Upper lobe of left lung (tissue), 6 donors: ENCODE data around the gene GFOD1. TPM values are rescaled to one million over a fixed set of nuclear protein-coding genes. Genes with fewer than 3 reads are reported as not detected.

Experiments used
- ATAC-seq, 2 donors: fragments of 200-7000 bp; cut with Tn5 transposase; one replicate each; pipeline ENCODE4 v1.9.1; 2022; ENCODE audit warnings: mild to moderate bottlenecking in 2 of 2, moderate library complexity in 2 of 2; ENCODE audit not compliant: low FRiP score in 2 of 2
- DNase-seq, 2 donors: peaks; one replicate each; pipeline ENCODE4 v3.0.0-alpha.2; 2019 to 2020
- H3K27ac ChIP-seq, 4 donors: fragments of 200-600 bp; sonication (generic); one replicate each; pipeline ENCODE4 v1.5.1; 2016 to 2019
- H3K27me3 ChIP-seq, 4 donors: fragments of 200-600 bp; sonication (generic); one replicate each; pipeline ENCODE4 v1.5.1; 2017 to 2019
- H3K36me3 ChIP-seq, 4 donors: fragments of 200-600 bp; sonication (generic); one replicate each; pipeline ENCODE4 v1.5.1; 2016 to 2019
- H3K4me1 ChIP-seq, 4 donors: fragments of 200-600 bp; sonication (generic); one replicate each; pipeline ENCODE4 v1.5.1; 2018 to 2019
- H3K4me3 ChIP-seq, 4 donors: fragments of 200-600 bp; sonication (generic); one replicate each; pipeline ENCODE4 v1.5.1; 2017 to 2019; ENCODE audit warnings: mild to moderate bottlenecking in 2 of 4, moderate library complexity in 1 of 4
- H3K9me3 ChIP-seq, 4 donors: fragments of 200-600 bp; sonication (generic); one replicate each; pipeline ENCODE4 v1.5.1; 2018 to 2019
- EP300 ChIP-seq, 4 donors: sonication (generic); formaldehyde crosslinking; IDR thresholded peaks; one replicate each; pipeline ENCODE4 v1.5.1; 2017; ENCODE audit warnings: antibody characterized with exemption in 4 of 4, control low read depth in 2 of 4
- POLR2A ChIP-seq, 4 donors: fragments of 450-650 bp; IDR thresholded peaks; one replicate each; pipeline ENCODE4 v1.5.1; 2016 to 2017; ENCODE audit warnings: antibody characterized with exemption in 4 of 4, mild to moderate bottlenecking in 2 of 4
- POLR2AphosphoS5 ChIP-seq, 2 donors: sonication (generic); formaldehyde crosslinking; IDR thresholded peaks; one replicate each; pipeline ENCODE4 v1.5.1; 2017; ENCODE audit warnings: antibody characterized with exemption in 2 of 2
- WGBS, 2 donors: methylation state at CpG; one replicate each; pipeline ENCODE4 v1.1.5; 2017 to 2018; 5-methylcytosine and 5-hydroxymethylcytosine counted together
- total RNA-seq, 6 donors: library from RNA; depleted of rRNA in 4 of 6; stranded (reverse); fragments of >200 nt in 4 of 6; gene quantifications; one replicate each; pipeline versions ENCODE4 v1.1.0 to v1.2.1, GENCODE V29; 2016 to 2021
- TF ChIP-seq, protein P1 (sequence below), 6 experiments: fragments of 450-650 bp in 4 of 6; fragments of 200-600 bp in 2 of 6; sonication (generic) in 2 of 6; IDR thresholded peaks; one replicate each; pipeline ENCODE4 v1.5.1; 2016 to 2019; ENCODE audit warnings: antibody characterized with exemption in 6 of 6
- donor health status: DM: no; HTN: no; CAD: no; lungs with moderate emphysema.
- donor health status: DM: no; HTN: yes; CAD: no; lungs with severe emphysema.

Gene GFOD1
- total RNA-seq, 6 donors from 2014 or later, result 22.8 to 37.7 (median 25.8) TPM

DNA sequence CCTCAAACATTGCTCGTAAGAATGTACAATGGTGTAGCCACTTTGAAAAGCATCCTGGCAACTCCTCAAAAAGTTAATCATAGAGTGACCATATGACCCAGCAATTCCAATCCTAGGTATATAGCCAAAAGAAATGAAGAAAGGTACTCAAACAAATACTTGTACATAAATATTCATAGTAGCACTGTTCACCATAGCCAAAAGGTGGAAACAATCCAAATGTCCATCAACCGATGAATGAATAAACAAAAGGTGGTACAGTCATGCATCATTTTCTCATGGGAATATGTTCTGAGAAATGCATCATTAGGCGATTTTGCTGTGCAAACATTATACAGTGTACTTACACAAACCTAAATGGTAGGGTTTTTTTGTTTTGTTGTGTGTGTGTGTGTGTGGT is 84.7 kb downstream of the GFOD1 start:
- Histone ChIP-seq H3K27ac (no peak overlapping the region), H3K27me3 (no peaks in the 10 kb centered on the region), H3K4me1 (peaks cover 33 to 53% (median 51%) of the 10 kb centered on the region in 4 donors), H3K36me3 (no peaks in the 10 kb centered on the region), H3K4me3 (no peak overlapping the region), H3K9me3 (no peaks in the 10 kb centered on the region)
- TF ChIP-seq, protein P1, sequence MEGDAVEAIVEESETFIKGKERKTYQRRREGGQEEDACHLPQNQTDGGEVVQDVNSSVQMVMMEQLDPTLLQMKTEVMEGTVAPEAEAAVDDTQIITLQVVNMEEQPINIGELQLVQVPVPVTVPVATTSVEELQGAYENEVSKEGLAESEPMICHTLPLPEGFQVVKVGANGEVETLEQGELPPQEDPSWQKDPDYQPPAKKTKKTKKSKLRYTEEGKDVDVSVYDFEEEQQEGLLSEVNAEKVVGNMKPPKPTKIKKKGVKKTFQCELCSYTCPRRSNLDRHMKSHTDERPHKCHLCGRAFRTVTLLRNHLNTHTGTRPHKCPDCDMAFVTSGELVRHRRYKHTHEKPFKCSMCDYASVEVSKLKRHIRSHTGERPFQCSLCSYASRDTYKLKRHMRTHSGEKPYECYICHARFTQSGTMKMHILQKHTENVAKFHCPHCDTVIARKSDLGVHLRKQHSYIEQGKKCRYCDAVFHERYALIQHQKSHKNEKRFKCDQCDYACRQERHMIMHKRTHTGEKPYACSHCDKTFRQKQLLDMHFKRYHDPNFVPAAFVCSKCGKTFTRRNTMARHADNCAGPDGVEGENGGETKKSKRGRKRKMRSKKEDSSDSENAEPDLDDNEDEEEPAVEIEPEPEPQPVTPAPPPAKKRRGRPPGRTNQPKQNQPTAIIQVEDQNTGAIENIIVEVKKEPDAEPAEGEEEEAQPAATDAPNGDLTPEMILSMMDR (IDR thresholded peaks at IDR 0.05), result no peak
- TF ChIP-seq POLR2AphosphoS5 (IDR thresholded peaks at IDR 0.05) (no peak), EP300 (IDR thresholded peaks at IDR 0.05) (no peak), POLR2A (IDR thresholded peaks at IDR 0.05) (no peak)
- no peak for DNase-seq
- ATAC-seq, result no peak
- WGBS, 2 donors, result 85 to 87% methylated on average over 3 of the region's 3 CpGs

DNA sequence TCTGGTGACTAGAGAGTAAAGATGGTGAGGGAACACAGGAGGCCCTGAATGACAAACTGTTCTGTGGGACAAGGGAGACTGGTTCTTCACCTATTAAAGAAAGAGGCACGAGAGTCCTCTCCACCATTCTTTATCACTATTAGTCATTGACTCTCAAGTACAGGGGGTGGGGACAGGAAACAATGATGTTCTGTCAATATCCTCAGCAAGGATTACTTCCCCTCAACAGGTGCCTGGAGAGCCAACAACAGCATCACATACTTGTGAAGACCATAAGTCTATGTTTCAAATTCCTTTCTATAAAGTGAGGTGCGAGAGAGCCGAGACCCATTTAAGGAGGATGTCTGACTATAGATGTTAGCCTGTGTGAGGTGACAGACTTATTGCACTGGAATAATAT is 86.6 kb downstream of the GFOD1 start:
- WGBS, 2 donors, result 82 to 89% methylated on average over 3 of the region's 3 CpGs
- Histone ChIP-seq H3K36me3 (no peaks in the 10 kb centered on the region), H3K4me1 (peaks cover 34 to 55% (median 52%) of the 10 kb centered on the region in 4 donors), H3K4me3 (no peak overlapping the region), H3K27ac (no peak overlapping the region), H3K27me3 (no peaks in the 10 kb centered on the region), H3K9me3 (no peaks in the 10 kb centered on the region)
- peak in 1 of 2 donors; percentile 15 for DNase-seq
- TF ChIP-seq POLR2AphosphoS5 (IDR thresholded peaks at IDR 0.05) (no peak), POLR2A (IDR thresholded peaks at IDR 0.05) (no peak), EP300 (IDR thresholded peaks at IDR 0.05) (no peak)
- TF ChIP-seq, protein P1 (IDR thresholded peaks at IDR 0.05), result no peak
- no peak for ATAC-seq

DNA sequence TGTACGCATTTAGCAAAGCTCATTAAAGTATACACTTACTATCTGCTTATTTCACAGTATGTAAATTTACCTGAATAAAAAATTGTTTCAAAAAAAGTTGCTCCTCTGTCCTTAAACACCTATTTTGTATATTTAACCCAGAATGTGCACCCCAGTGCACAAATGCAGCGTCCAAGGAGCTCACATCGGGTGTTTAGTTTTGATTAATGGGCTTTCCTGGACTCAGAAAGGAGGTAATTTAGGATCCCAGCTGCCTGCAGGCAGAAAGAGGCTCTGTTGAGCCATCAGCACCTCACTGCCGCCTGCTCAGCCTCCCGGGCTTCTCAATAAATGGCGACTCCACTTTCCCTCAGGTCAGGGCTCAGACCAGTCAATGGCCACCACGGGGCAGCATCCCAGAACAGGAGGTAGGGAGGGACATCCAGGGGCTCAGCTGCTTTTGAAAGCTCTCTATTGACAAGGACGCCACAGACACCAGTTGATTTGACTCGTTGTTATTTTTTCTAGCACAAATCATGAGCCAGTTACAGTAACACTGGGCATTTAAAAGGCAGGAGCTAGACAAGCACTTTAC is 88.9 kb downstream of the GFOD1 start:
- DNase-seq, result no peak
- TF ChIP-seq, protein P1 (IDR thresholded peaks at IDR 0.05), result no peak
- no peak for TF ChIP-seq POLR2A (IDR thresholded peaks at IDR 0.05)
- no peak for TF ChIP-seq EP300 (IDR thresholded peaks at IDR 0.05)
- TF ChIP-seq POLR2AphosphoS5 (IDR thresholded peaks at IDR 0.05), result no peak
- 81 to 83% methylated on average over 9 of the region's 9 CpGs for WGBS, 2 donors

DNA sequence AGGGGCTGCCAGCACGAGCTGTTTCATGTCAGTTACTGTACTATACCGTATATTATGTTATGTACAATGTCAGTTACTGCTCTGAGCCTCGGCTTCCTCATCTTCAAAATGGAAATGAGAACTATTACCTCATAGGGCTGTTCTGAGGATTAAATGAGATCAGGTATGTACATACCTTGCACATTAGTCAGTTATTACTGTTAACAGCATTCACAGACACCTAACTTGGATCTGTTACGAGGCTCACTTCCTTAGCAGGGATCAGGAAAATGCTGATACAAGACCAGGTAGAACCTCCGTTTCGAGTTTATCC is 89.4 kb downstream of the GFOD1 start:
- Histone ChIP-seq H3K9me3 (no peaks in the 10 kb centered on the region), H3K36me3 (no peaks in the 10 kb centered on the region), H3K27ac (peak overlapping the region in 1 of 4 donors; percentile 77), H3K4me1 (peaks cover 33 to 41% (median 40%) of the 10 kb centered on the region in 4 donors), H3K27me3 (no peaks in the 10 kb centered on the region), H3K4me3 (no peak overlapping the region)
- TF ChIP-seq EP300 (IDR thresholded peaks at IDR 0.05), result no peak
- TF ChIP-seq, protein P1 (IDR thresholded peaks at IDR 0.05), result no peak
- ATAC-seq, result no peak
- 75 to 78% methylated on average over 6 of the region's 6 CpGs for WGBS, 2 donors
- no peak for DNase-seq

More for the DNA sequence above, 88.9 kb downstream of the GFOD1 start:
- ATAC-seq, result no peak
- Histone ChIP-seq H3K4me1 (peaks cover 33 to 43% (median 41%) of the 10 kb centered on the region in 4 donors), H3K27me3 (no peaks in the 10 kb centered on the region), H3K4me3 (no peak overlapping the region), H3K9me3 (no peaks in the 10 kb centered on the region), H3K36me3 (no peaks in the 10 kb centered on the region), H3K27ac (no peak overlapping the region)

DNA sequence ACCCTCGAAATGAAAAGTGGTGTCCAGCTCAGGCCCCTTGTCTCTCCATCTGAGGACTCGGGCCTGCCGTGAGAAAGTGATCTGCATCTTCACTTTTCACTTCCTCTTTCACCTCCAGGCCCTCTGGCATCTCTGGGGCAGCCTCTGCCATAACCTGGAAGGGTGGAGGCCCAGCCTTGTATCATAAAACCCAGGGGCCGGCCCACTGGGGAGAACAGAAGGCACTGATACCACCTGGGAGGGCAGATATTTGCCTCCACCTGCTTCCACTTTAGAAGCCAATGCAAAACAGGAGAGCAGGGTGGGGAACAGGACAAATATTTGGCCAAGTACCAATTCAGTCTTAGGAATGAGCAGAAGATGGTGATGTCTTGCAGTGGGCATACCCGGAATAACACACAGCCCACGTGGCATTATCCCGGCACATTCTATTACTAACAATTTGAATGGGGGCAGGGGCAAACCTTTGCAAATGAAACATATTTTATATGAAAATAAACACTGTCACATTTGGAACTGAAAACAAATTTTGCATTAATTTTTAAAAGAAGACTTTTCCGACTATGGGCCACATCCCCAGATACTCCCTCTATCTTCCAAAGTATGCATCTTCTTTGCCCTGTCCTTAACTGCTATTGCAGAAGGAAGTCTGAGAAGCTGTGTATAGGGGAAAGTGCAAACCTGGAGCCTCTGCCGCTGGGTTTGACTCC is 89.9 kb downstream of the GFOD1 start:
- Histone ChIP-seq H3K4me1 (peaks cover 33 to 41% (median 40%) of the 10 kb centered on the region in 4 donors), H3K4me3 (no peak overlapping the region), H3K27me3 (no peaks in the 10 kb centered on the region), H3K36me3 (no peaks in the 10 kb centered on the region), H3K9me3 (no peaks in the 10 kb centered on the region), H3K27ac (peak overlapping the region in 1 of 4 donors; percentile 77)
- 62% methylated on average over 9 of the region's 9 CpGs for WGBS, 2 donors
- no peak for DNase-seq
- peak in 1 of 2 donors; percentile 44 for ATAC-seq
- no peak for TF ChIP-seq EP300 (IDR thresholded peaks at IDR 0.05)
- TF ChIP-seq, protein P1 (IDR thresholded peaks at IDR 0.05), result peak in 1 of 6 experiments; percentile 16
